Measurements from ENCODE around the gene SAMD1.

SAMD1 gene

GRCh38 chr19:14070268-14071050 is 20.1 kb downstream of the SAMD1 start:
- no peak overlapping the region for H3K27ac ChIP-seq
- TF ChIP-seq CTCF (IDR thresholded peaks at IDR 0.05) (no peak), ZFX (IDR thresholded peaks at IDR 0.05; ENCODE audit: borderline replicate concordance) (no peak)

GRCh38 chr19:14066134-14066533 is 24.4 kb downstream of the SAMD1 start:
- no peak for TF ChIP-seq CTCF (IDR thresholded peaks at IDR 0.05)
- no peak for TF ChIP-seq ZFX (IDR thresholded peaks at IDR 0.05; ENCODE audit: borderline replicate concordance)
- H3K27ac ChIP-seq = no peak overlapping the region

- TF ChIP-seq CTCF (IDR thresholded peaks at IDR 0.05) = no peak
- TF ChIP-seq ZFX (IDR thresholded peaks at IDR 0.05; ENCODE audit: borderline replicate concordance) = no peak
- no peak overlapping the region for H3K27ac ChIP-seq
Measured at GRCh38 chr19:14063105-14063504, 27.4 kb downstream of the SAMD1 start.

GRCh38 chr19:14062558-14062855 is 28.0 kb downstream of the SAMD1 start:
- TF ChIP-seq CTCF (IDR thresholded peaks at IDR 0.05) = no peak
- TF ChIP-seq ZFX (IDR thresholded peaks at IDR 0.05; ENCODE audit: borderline replicate concordance) = no peak
- H3K27ac ChIP-seq = no peak overlapping the region

GRCh38 chr19:14061751-14062557 is 28.6 kb downstream of the SAMD1 start, which contains the start of gene PALM3:
PALM3 (minus strand) TSS chr19:14062076; CDS start chr19:14061980, 96 bp downstream.
- no peak for TF ChIP-seq ZFX (IDR thresholded peaks at IDR 0.05; ENCODE audit: borderline replicate concordance)
- no peak for TF ChIP-seq CTCF (IDR thresholded peaks at IDR 0.05)
- no peak within 1 kb of the TSS for H3K27ac ChIP-seq

GRCh38 chr19:14061081-14061749 is 29.3 kb downstream of the SAMD1 start:
- H3K27ac ChIP-seq = no peak overlapping the region

More at GRCh38 chr19:14061081-14061749, 29.3 kb downstream of the SAMD1 start:
- TF ChIP-seq CTCF (IDR thresholded peaks at IDR 0.05) (no peak), ZFX (IDR thresholded peaks at IDR 0.05; ENCODE audit: borderline replicate concordance) (no peak)
